HG03139 (cell line): ENCODE measurements around the gene RALGDS.

Source experiments
- ATAC-seq: cut with Tn5 transposase; IDR thresholded peaks from one replicate; pipeline ENCODE4 v1.9.1; 2021; ENCODE audit not compliant: unreplicated experiment

RALGDS gene

GRCh38 chr9:133137451-133138231 is 16.6 kb upstream of the RALGDS start:
- ATAC-seq: no peak

DNA sequence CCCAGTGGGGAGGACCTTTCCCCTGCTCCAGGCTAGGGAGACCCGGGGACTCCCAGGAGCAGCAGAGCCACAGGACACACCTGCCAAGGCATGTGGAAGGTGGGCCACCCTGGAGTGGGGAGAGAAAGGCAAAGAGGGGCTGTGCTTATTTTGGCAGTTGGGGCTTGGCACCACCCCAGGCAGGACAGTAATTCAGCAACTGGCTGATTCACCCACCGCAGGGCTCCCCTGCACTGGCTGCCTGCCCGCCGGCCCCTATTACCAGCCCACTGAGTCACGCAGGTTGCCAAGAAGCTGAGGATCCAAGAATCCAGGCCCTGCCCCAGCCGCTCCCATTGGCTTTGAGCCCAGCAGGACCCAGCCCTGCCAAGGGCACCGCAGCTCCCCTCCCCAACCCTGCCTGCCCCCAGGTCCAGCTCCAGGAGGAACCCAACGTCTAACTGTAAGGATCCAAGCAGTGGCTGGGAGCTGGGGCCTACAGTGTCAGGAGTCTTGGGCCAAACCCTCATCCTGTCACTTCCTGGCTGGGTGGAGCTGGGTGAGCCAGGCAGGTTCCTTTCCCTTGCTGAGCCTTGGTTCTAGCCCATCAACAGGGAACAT is 14.2 kb upstream of the RALGDS start:
- no peak for ATAC-seq

DNA sequence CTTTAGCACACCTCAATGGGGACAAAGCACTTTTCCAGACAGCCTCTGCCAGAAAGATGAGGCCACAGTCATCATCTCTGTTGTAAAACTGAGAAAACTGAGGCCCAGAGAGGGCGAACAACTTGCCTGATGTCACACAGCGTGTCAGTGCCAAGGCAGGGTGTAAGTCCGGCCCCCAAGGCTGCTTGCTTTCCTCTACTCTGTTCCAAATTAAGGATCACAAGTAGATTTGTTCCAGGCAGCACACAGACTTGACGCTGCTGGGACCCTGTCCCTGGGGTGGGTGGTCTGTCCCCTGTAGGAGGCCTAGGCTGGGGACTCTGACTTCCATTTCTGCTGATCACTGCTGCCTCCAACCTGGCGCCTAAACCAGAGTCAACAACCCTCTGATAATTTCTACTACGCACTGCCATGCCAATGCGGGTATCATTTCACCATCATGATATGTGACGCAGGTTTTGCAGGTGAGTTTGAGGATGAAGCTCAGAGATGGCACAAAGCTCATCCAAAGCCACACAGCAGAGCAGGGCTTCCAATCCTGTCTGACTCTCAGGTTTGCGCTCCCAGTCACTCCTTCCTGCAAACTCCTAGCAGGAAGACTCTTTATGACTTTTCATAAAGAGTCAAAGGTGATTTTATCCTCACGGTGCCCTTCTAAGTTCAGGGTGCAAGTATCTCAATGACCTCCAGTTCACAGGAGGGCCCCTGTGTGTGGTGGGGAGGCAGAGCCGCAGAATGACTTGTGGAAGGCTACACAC is 13.5 kb upstream of the RALGDS start:
- no peak for ATAC-seq

- ATAC-seq: peak; percentile 73
Measured at GRCh38 chr9:133133681-133134387, 12.8 kb upstream of the RALGDS start.

GRCh38 chr9:133132174-133132573 is 11.1 kb upstream of the RALGDS start:
- no peak for ATAC-seq

DNA sequence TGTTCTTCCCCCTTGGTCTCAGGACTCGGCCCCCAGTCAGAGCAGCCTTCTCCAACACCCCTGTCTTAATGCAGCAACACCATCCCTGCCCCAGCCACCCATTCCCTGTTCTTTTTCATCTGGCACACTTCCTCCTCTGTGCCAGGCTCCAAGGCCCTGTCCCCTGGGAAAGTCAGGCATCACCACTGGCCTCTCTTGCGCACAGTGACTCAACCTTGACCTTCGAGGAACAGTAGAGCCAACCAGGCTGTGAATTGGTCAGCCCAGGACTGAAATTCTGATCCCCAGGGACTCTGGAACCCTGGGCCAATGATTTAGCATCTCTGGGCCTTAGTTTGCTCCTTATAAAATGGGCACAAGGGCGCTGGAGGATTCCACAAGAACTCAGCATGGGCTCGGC is 10.5 kb upstream of the RALGDS start:
- no peak for ATAC-seq

DNA sequence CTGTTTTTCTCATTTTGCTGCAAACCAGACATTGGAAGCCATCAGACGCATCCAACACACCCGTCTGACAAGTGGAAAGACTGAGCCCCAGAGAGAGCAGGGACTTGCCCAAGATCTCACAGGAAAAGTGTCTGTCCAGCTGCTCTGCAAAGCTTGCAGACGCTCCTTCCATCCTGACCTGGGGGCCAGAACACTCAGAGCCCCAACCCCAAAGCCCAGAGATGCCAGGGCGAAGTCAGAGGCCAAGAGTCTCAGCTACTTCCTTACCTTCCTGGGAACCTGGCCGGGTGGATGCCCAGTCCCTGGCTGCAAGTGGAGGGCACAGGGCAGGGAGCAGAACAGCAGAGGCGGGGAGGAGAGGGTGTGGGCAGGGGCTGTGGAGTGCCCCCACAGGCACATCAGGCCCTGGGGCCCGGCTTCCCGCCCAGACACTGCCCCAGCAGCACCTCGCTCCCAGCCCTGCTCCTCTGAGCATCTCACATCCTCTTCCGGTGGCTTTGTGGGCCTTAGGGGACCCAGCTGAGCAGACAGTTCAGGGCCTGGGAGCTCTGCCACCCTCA is 9.7 kb upstream of the RALGDS start:
- ATAC-seq: peak; percentile 41

- ATAC-seq: no peak
Measured at GRCh38 chr9:133129001-133129795, 8.2 kb upstream of the RALGDS start.

DNA sequence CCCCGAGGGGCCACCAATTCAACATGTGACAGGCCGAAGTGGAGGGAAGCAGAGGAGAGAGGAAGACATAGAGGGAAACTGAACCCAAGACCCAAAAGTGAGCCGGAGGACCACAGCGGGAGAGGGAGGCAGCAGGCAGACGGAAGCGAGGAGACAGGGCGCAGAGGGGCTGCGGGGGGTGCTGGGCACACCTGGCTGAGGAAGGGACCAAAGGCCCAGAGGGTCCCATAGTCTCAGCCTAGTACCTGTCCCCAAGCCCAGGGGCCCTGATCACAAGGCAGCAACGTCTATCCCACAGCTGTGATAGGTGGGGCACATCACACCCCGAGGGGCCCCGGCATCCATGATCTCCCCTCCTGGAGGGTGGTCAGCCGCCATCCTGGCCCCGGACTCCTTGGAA is 7.1 kb upstream of the RALGDS start:
- no peak for ATAC-seq

DNA sequence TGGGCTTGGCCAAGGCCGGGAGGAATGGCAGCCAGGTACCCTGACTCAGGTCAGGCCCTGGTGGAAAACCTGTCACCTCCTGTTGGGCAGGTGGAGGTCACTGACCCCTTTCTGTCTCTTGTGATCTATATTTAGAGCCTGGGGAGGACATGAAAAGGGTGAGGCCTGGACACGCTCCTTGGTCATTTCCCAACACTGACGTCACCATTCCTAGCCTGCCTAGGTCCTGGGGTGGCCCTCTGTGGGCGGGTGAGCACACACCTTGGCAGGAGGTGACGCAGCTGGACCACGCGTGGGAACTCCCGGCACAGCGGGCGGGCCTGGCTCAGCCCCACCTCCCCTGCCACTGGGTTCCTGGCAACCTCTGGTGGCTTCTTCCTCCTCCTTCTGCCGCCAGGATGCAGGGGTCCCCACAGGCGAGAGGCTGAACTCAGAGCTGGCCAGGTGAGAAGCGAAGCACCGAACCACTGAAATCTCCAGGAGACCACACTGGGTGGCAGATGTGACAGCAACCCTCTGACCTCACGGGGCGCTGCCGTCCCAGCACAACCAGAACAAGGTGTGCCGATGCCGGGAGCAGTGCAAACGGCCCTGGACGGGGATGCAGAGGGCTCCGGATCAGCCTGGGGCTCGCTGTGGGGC is 6.4 kb upstream of the RALGDS start:
- ATAC-seq: no peak

DNA sequence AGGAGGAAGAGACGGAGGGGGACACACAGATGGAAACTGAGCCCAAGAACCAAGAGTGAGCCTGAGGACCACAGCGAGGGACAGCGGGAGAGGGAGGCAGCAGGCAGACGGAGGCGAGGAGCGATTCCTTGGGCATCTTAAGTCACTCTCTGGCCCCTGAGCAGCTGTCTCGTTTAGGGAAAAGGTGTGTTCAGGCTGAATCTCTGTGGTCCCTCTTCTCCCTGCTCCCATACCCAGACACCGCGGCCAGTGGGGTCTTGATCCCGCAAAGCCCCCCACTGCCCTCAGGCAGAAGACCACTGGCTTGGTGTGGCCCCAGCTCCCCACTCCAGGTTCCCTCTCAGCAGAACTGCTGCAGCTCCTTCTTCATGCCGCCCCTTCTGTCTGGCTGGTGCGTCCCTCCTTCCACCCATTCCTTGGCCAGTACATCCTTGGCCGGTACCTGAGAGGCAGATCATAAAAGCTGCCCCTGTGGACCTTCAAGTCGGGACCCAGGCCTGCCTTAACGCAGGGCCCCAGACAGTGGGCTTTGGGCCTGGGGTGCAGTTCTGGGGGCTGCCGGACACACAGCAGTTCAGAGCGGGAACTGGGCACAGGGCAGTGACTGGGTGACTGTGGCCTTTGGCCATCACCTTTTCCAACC is 5.8 kb upstream of the RALGDS start:
- ATAC-seq: no peak

GRCh38 chr9:133125941-133126696 is 5.1 kb upstream of the RALGDS start:
- ATAC-seq: no peak

- no peak for ATAC-seq
Measured at GRCh38 chr9:133124907-133125275, 3.9 kb upstream of the RALGDS start.

DNA sequence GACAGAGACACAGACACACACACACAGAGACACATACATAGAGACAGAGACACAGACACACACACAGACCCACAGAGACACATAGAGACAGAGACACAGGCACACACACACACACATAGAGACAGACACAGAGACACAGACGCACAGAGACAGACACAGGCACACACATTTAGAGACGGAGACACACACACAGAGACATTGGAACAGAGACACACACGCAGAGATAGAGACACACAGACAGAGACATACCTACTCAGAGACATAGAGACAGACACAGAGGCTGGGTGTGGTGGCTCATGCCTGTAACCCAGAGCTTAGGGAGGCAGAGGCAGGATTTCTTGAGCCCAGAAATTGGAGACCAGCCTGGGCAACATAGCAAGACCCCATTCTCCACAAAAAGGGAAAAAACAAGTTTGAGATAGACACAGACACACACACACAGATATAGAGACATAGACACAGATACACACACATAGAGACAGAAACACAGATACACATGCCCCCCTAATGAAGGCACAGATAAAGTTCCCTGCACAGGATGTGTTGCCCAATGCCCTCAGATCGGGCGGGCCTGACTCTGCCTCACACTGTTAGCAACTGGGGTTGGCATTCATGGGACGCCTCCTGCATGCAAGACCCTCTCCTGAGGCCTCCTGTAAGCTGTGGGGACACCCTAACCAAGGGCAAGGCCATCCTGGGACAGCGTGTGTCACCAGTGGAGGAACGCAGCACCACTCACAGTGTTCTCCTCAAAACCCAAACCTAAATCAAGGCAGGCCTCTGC is 3.3 kb upstream of the RALGDS start:
- no peak for ATAC-seq

DNA sequence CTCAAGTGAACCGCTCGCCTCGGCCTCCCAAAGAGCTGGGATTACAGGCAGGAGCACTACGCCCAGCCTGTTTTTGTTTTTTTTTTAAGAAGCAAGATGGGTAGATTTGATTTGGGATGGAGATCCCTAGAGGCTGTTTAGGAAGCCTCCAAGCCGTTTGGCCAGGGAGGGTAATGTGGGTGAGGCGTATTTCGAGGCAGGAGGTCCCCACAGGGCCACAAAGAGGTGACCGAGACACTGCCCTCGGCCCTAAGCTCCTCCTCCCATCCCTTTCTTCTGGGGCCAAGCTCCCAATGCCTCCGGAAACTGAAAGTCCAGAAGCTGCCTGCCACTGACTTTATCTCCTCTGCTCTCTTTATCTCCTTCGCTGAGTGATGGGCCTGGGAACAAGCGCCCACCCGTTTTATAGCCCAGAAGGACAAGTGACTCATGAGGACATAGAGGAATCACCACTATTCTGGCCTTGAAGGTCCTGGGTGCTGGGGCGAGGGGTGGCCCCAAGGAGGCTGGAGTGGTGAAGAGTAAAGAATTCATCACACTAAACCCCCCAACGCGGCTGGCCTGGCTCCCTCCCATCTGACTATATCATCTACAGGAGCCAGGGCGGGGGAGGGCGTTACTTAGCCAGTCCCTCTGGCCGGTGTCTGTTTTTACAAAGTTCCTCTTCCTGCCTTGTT is 2.0 kb upstream of the RALGDS start:
- ATAC-seq: no peak

GRCh38 chr9:133122605-133122934 is 1.5 kb upstream of the RALGDS start:
- no peak for ATAC-seq

DNA sequence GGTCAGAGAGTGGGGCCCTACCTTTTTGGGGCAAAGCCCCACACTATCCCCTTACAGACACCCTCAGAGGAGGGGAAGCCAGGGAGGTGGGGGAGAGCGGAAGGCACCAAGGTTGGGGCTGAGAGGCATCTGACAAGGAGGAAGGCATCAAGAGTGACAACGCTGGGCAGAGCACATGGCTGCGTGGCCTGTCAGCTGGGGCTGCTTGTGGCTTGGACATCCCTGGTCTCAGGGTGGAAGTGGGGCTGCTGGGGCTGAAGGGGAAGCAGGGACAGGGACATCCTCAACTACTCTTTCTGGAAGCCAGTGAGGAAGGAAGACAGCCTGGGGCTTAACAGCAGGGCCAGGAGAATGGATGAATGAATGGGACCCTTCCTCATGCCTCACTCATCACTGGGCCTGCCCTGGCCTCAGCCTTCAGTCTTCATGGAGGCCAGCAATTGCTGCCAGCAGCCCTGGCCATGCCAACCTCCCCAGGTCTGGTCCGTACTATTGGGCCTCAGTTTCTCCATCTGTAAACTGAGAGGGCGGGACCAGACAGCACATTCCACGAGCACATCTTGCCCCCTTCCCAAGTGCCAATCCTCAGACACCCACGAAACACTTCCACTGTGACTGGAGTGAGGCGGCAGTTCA is 993 bp upstream of the RALGDS start:
- no peak for ATAC-seq
